ELR (cell line): ENCODE measurements around the gene KIAA1217.

ENCODE experiments used
- DNase-seq: peaks from one replicate; pipeline ENCODE4 v3.0.0-alpha.2; 2015; ENCODE audit warnings: low read depth

The KIAA1217 gene

DNA sequence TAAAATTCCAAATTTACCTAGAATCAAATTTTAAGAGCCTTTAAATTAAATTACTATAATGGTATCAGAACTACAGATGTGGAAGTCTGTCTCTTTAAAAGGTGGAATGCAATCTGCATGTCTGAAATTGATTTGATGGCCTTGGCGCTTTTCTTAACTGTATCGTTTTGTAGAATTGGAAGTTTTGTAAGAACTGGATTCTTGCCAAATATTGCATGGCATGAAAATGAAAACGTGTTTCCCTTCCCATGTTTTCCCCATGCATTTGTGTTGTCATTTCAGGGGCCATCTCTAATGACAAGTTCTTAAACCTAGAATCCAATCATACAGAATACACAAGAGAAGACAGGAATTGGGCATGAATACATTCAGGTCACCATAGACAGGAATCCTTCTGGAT is 162.5 kb downstream of the KIAA1217 start:
- DNase-seq: no peak

DNA sequence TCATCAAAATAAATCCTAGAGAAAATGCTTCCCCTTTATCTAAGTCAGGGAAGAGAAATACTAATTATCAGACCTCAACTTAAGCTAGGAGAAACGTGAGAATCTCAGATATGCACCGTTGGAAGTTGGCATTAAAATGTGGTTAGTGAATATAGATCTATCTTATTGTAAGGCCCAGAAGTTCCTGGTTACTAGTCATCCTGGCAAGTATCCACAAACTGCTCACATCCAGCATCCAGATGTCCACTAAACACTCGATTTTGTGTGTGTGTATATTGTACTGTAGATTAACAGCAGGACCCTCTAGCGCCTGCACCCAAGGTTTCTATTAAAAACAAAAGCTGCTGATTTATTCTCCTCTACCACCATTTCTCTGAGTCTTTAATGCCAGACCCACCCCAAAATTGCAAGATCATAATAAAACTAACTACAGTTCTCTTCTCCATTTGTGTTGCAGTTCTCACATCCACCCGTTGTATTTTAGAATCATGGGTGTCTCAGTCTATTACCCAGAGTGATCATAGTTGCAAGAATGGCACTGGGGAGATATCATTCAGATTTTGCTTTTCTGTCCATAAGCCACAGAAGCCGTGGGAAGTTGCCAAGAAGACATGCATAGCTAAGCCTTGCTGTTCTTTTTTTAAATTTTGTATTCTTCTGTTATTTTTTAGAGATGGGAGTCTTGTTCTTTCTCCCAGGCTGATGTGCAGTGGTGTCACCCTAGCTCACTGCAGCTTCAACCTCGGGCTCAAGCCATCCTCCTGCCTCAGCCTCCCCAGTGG is 165.4 kb downstream of the KIAA1217 start:
- peak; percentile 54 for DNase-seq

DNA sequence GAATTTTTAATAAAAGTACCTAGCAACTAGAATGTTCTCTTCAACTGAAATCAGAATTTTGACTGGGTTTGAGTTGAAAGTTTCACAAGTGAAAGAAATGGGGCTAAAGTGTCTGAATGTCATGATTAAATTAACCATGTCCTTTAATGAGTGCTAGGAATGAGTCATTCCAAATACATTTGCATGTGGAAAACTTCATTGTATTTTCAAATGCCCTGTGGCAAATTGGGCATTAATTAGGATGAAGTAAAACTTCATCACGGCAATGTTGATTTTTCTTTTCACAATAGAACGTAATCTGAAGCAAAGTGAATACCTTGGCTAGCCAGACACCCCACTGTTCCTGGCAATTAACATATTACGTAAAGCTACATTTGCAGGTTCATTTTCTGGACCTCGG is 166.6 kb downstream of the KIAA1217 start:
- no peak for DNase-seq

DNA sequence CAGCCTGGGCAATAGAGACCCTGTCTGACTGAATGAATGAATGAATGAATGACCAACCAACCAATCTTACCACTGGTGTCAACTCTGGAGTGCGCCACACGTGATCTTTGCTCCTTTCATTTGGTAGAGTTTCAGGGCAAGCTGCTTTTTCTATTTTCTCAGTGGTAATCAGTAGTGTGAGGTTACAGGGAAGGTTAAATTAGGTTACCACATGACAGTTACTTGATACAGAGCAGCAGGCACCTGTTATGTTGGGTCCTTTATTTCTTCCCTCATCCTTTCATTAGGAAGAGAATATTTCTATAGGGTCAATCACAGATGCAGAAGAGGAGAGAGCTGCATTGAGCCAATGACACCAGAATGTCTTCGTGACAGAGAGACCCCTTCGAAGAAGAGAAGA is 167.8 kb downstream of the KIAA1217 start:
- DNase-seq: no peak

DNA sequence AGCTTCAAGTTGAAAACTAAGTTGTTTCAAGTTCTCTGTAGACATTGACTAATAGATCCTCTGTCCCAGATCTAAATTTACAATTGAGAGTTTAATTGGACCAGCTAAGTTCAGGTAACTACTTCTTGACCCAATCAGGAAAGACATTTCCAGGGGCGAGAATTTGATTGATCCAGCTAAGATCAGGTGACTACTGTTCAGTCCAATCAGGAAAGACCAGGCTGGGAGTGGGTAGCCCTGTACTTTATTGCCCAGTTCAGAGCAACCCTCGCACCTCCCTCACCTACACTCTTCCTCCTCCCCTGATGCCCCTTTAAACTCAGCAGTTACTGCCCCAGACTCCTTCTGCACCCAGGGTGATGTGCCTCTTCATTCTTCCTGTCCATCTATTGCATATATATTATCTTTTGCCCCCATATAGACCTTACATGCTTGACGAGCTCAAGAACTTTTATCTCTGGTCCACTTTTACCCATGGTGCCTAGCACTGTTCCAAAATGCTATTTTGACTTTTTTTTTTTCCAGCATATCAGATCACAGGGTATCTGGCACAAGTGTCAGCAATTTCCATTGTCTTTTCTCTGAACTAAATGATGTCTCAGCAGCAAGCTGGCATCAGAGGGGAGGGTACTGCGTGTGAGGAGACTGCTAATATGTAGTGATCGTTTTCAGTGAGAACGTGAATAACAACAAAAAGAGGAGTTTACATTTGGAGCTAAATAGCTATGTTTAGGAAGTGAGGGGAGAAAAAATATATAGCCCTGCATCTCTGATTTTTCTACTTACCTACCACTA is 169.4 kb downstream of the KIAA1217 start:
- no peak for DNase-seq

DNA sequence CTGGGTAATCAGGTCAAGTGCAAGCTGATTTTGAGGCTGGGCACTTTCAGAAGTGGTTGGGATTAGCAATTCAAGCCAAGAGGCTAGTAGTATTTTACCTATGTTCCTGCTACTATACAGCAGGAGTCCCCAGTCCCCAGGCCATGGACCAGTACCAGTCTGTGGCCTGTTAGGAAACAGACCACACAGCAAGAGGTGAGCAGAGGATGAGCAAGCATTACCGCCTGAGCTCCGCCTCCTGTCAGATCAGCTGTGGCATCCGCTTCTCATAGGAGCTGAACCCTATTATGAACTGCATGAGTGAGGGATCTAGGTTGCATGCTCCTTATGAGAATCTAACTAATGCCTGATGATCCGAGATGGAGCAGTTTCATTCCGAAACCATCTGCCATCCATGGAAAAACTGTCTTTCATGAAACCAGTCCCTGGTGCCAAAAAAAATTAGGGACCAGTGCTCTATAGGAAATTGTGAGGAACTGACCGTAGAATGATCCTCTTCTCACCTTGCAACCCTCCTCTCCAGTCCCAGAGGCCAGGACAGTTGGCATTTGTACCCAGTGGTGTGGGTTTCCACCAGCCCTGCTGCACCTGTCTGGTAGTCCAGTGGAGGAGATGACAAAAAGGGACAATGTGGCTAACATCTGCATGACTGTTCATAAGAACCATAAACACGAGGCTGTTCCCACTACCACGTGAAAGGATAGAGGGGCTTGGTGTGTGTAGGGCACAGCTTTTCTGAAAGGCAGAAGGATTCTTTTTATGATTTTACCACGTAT is 172.5 kb downstream of the KIAA1217 start:
- DNase-seq: no peak

DNA sequence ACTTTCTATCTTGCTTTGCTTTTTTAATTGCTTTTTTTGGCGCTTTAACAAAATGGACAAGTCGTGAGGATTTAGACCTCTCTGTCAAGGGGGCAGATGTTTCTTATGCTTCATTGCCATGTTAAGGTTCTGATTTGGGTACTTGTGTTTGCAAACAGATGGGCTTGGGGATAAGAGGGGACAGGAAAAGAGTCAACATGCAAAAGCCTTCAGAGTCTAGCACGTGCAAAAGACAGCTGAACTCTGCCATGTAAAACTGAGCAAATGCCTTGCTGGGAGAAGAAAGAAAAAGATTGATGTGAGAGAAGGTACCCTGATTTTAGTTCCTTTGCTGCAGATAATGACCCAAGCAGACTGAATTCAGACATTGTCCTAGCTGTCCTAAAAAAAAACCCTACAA is 173.1 kb downstream of the KIAA1217 start:
- no peak for DNase-seq

DNA sequence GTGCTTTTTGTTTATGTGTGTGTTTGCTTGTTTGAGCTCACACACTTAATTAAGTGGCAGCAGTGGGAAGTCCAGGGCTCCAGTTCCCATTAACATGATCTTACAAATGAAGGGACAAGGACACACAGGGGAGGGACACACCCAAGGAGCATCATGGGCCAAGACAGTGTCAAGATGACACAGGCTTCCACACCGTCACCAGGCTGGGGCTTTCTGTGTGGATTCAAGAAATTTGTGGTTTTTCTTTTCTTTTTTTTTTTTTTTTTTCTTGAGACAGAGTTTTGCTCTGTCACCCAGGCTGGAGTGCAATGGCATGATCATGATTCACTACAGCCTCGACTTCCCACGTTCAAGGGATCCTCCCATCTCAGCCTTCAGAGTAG is 173.6 kb downstream of the KIAA1217 start:
- no peak for DNase-seq

DNA sequence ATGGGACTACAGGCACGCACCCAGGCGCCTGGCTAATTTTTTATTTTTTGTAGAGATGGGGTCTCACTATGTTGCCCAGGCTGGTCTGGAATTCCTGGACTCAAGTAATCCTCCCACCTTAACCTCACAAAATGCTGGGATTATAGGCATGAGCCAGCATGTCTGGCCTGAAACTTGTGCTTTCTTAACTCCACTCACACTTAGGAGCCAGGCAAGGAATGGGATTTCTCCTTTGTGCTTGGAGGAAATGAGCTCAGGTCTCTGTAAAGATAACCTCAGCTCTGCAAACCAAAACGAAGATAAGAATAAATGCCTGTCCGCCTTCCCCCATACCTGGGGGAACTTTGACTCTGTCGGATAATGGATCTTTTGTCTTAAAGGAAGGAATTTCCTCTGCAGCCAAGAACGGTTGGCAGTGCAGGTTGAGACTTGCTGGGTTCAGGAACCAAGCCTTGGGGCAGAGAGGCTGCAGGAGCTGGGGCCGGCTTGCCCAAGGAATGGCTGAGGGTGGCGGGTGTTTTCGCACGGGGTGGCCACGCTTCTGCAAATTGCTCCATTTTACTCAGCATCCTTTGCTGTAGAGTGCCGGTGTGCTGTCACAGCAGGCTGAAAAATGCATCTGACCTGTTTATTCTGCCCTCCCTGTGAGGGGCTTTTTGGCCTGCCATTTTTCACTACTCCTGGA is 174.2 kb downstream of the KIAA1217 start:
- DNase-seq: no peak

DNA sequence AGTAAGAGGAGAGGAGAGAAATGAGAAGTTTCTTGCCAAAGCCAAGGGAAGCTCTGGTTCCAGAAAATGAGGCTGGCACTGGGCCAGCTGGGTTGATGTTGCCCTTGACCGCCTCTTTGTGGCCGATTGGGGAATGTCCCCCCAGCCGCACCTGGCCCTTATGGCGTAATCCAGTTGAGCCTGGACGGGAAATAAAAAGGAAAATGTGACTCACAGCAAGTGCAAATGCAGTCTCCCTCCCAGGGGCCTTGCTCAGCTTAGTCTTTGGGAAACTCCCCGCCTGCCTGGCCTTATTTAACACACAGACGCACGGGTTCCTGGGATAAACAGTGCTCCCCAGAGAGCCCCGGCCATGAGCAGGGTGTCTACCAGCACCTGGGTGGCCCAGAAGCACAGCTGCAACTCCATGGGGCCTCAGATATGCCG is 174.8 kb downstream of the KIAA1217 start:
- DNase-seq: peak; percentile 97

DNA sequence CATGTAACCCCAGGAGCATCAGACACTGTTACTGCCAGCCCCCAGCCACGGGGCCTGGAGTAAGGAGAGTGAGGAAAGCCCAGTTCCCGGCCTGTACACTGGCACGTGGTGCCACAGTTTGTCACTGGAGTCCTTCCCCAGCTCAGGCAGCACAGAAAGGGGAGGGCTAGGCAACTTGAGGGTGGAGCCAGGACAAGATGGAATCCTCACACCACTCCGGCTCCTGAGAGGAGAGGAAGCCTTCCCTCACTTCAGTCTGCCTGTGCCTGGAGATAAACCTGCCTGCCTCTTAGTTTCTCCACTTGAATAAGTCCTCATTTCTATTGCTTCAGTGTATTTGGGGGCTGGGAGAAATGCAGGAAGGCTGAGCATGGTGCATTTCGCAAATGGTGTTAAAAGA is 176.0 kb downstream of the KIAA1217 start:
- no peak for DNase-seq

DNA sequence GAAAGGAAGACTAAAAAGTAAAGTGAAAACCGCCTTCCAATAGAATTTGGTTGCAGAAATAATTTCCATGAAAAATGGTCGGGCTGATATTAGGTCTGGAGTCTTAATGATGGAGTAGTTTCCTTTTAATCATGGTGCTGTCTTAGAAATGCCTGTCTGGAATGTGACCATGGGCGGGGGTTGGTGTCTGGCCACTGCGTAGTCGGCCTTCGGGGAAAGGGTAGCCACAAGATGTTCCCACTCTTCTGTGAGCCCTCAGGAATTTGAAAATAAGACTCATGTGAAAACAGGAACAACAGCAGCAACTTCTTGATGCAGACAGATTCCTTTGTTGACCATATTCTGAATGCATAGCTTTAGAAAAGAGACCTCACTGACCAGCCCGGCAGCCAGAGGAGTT is 176.8 kb downstream of the KIAA1217 start:
- DNase-seq: no peak

DNA sequence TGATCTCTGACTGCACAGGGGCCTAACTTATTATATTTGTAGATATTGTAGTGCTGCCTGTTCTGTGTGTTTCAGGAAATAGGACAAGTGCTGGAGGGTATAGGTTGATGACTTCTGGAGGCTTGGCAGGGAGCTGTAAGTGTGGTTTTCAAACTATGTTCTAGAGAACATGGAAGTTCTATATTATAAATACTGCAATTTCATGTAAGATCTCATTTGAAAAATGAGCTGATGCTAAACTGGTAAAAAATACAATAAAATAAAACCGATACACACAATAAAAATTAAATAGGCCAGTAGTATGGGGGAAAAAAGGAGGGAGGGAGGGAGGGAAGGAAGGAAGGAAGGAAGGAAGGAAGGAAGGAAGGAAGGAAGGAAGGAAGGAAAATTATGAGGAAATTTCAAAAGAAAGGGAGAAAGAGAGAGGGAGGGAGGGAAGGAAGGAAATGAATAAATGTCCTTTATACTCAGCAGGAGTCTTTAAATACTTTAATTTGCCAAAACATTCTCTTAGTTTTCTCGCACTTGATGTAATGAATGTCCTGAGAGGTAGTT is 181.3 kb downstream of the KIAA1217 start:
- DNase-seq: no peak

DNA sequence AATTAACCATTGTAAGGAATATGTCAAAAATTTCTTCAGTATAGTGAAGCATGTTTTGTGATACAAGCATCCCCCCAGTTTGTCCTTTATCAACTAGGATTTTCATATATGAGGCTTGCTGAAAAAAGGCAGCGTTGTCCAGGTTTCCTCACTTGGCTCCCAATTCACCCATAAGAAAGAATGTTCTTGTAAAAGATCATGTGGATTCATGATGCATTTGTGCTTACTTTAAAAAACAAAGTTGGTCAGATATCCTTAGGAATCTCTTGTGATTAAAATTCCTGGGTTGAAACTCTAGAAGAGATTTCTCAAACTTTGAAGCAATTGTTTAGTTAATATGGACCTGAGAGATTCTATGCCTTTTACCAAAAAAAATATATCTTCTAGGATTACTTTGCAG is 181.8 kb downstream of the KIAA1217 start:
- DNase-seq: no peak

DNA sequence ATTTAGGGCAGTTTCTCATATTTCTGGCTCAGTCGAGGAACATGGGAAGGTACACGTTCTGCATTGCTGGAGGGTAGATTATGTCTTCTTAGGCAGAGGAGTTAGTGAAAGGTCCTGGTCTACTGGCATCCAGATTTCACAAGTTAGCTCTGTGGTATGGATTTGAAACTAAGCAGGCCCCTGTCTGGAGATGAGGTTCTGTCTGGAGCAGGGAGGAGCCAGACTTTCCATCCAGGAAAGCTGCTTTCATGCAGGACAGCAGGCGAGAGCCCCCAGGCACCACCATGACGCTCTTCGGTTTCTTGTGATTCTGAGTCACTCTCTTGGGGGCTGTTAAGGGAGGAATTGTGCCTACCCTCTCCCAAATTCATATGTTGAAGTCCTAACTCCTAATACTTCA is 184.3 kb downstream of the KIAA1217 start:
- no peak for DNase-seq

DNA sequence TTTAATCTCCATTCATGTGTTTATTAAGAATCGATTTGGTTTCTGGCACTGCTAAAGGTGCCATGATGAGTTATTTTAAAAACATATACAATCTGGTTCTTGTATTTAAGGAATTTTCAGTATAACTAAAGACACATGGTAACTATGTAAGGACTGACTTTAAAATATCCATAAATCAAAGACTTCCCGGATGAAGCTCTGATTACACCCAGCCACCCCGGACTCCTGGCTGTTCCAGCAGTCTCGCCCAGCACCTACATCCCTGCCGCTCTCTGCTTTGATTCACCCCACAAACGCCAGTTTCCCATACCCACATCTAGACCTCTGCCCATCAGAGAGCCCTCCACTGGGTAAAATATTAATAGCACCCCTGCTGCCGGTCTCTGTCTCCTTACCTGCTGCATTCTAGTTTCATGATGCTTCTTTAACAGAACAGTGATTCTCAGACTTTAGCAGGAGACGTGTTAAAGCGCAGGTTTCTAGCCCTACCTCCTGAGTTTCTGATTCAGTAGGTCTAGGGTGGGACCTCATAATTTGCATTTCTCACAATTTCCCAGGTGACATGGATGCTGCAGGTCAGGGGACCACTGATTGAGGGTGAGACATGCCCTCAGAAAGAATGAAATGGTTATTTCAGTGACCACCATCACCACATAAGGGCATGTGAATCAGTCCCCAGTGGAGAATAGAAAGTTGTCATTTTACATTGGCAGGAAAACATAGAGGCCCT is 185.7 kb downstream of the KIAA1217 start:
- DNase-seq: no peak

DNA sequence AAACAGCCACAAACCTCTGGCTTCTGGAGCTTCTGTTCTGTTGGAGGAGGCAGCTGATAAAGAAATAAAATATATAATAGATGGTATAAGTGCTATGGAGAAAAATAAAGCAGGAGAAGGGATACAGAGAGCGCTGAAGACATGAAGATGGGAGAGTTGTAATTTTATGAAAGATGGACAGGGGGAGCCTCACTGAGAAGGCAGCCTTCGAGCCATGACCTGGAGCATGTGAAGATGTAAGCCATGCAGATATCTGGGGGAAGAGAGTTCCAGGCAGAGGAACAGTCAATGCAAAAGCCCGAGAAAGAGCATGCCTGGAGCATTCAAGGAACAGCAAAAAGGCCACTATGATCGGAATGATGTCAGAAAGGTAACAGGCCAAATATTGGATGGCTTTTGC is 187.5 kb downstream of the KIAA1217 start:
- peak; percentile 36 for DNase-seq

DNA sequence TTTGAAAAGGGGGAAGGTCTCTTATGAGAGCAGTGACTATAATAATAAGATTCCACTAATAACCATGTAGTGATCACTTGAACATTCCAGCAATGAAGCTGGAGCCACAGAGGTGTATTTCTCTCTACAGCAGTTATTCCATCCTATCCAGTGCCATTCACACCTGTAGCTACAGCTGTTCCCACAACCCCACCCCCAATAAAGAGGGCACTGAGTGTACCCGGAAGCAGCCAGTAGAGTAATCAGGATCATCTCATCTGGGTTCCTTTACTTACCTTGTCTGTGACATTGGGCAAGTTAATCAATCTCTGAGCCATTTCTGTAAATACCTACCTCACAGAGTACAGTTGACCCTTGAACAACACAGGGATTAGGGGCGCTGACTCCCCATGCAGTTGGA is 188.7 kb downstream of the KIAA1217 start:
- no peak for DNase-seq

DNA sequence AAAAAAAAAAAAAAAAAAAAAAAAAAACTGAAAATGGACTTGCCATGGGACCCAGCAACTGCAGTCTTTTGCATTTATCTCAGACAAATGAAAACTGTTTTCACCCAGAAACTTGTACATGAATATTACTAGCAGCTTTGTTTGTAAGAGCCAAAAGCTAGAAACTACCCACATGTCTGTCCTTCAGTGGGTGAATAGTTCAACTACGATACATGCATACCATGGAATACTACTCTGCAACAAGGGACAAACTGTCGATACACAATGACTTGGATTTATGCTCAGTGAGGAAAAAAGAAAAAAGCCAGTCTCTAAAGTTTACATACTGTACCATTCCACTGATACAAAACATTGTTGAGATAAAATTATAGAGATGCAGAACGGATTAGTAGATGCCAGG is 195.6 kb downstream of the KIAA1217 start:
- DNase-seq: no peak

DNA sequence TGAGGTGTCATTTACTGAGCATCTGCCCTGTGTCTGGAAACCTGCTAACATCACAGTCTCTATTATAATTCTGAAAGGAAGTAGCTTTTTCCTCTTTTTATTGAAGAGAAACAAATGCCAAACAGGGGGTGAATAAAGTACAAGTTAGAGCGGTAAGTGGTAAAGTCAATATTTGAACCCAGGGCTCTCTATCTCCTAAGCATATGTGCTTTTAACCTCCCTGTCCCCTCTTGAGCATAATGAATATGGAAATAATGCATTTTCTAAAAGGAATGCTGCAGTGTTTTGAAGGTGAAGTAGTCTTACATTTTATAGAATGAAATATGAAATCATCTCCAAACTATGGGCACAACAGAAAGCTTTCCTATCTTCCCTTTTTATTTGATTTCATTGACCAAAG is 196.7 kb downstream of the KIAA1217 start:
- DNase-seq: no peak

DNA sequence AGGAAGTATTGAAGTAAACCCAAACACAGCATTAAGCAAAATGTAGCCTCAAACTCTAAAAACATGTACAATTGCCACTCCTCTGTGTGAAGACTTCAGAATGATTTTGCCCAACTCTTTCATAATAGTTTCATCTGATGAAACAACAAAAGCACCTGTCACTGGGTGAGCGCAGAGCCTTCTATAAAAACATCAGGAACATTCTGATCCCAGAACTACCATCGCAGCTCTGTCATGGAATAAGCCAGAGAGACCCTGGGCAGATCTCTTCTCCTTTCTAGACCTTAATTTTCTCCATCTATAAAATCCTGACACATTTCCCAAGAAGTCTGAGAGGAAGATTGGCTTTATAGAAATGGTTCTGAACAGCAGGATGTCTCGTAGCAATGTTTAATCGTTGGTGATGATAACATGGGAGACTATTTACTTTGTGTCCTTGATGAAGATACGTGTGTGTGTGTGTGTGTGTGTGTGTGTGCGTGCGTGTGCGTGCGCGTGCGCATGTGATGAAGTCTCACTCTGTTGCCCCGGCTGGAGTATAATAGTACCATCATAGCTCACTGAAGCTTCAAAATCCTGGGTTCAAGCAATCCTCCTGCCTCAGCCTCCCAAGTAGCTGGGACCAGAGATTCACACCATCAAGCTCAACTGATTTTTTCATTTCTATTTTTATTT is 198.0 kb downstream of the KIAA1217 start:
- DNase-seq: no peak
